Loucy (cell line): ENCODE measurements around the gene IFT122.
"Not testable (repeated sequence)": the region's sequence is repeated elsewhere in the genome, so short reads cannot be mapped to it uniquely, and the experiment has no call there.

Experiments
- H2AFZ ChIP-seq: fragments of 200-600 bp; sonication (generic); 2 replicates; pipeline ENCODE4 v1.6.0; 2016; ENCODE audit warnings: antibody characterized with exemption, mild to moderate bottlenecking, low read length, moderate library complexity
- H3F3A ChIP-seq: fragments of 200-600 bp; 2 replicates; pipeline ENCODE4 v1.6.0; 2016; ENCODE audit warnings: antibody characterized with exemption, low read depth, mild to moderate bottlenecking
- H3K27me3 ChIP-seq: fragments of 200-600 bp; sonication (generic); 2 replicates; pipeline ENCODE4 v1.6.1; 2014; ENCODE audit warnings: low read length, mild to moderate bottlenecking; ENCODE audit not compliant: insufficient read depth, poor library complexity, severe bottlenecking
- H3K36me3 ChIP-seq: fragments of 200-600 bp; sonication (generic); 2 replicates; pipeline ENCODE4 v1.6.1; 2016; ENCODE audit warnings: low read length; ENCODE audit not compliant: insufficient read depth
- H3K4me1 ChIP-seq: fragments of 200-600 bp; sonication (generic); 2 replicates; pipeline ENCODE4 v1.5.1; 2014; ENCODE audit warnings: low read length, mild to moderate bottlenecking; ENCODE audit not compliant: insufficient read depth, poor library complexity, severe bottlenecking
- H3K4me2 ChIP-seq: fragments of 200-600 bp; sonication (generic); 2 replicates; pipeline ENCODE4 v1.6.0; 2014; ENCODE audit warnings: antibody characterized with exemption, low read length, low read depth, mild to moderate bottlenecking; ENCODE audit not compliant: poor library complexity, severe bottlenecking
- H3K4me3 ChIP-seq: fragments of 200-600 bp; sonication (generic); 2 replicates; pipeline ENCODE4 v1.5.1; 2014; ENCODE audit warnings: low read length, mild to moderate bottlenecking, mixed read lengths; ENCODE audit not compliant: poor library complexity, severe bottlenecking
- H3K79me2 ChIP-seq: fragments of 200-600 bp; sonication (generic); 2 replicates; pipeline ENCODE4 v1.6.1; 2014; ENCODE audit warnings: low read length; ENCODE audit not compliant: insufficient read depth
- H3K9ac ChIP-seq: fragments of 200-600 bp; sonication (generic); 2 replicates; pipeline ENCODE4 v1.6.0; 2014; ENCODE audit warnings: mild to moderate bottlenecking, low read depth, low read length, moderate library complexity; ENCODE audit not compliant: poor library complexity, severe bottlenecking
- H3K9me2 ChIP-seq: fragments of 200-600 bp; sonication (generic); replicated peaks from 2 replicates; pipeline ENCODE4 v1.6.1; 2016; ENCODE audit warnings: low read depth, low read length, mixed read lengths
- H3K9me3 ChIP-seq: fragments of 200-600 bp; sonication (generic); 2 replicates; pipeline ENCODE4 v1.6.1; 2014; ENCODE audit warnings: mild to moderate bottlenecking, antibody characterized with exemption, low read length, low read depth; ENCODE audit not compliant: insufficient read depth
- H4K20me1 ChIP-seq: fragments of 200-600 bp; sonication (generic); 2 replicates; pipeline ENCODE4 v1.6.0; 2014; ENCODE audit warnings: antibody characterized with exemption, low read length, mild to moderate bottlenecking; ENCODE audit not compliant: insufficient read depth, poor library complexity, severe bottlenecking
- EZH2phosphoT487 ChIP-seq: fragments of 200-600 bp; IDR thresholded peaks from 2 replicates; pipeline ENCODE4 v1.6.1; 2018; ENCODE audit warnings: antibody characterized with exemption, mild to moderate bottlenecking, moderate library complexity, borderline replicate concordance
- TF ChIP-seq, protein P1 (sequence below): fragments of 200-600 bp; sonication (generic); conservative IDR thresholded peaks from 2 replicates; pipeline ENCODE4 v1.5.1; 2014; ENCODE audit warnings: mild to moderate bottlenecking, antibody characterized with exemption, low read length

The IFT122 gene

DNA sequence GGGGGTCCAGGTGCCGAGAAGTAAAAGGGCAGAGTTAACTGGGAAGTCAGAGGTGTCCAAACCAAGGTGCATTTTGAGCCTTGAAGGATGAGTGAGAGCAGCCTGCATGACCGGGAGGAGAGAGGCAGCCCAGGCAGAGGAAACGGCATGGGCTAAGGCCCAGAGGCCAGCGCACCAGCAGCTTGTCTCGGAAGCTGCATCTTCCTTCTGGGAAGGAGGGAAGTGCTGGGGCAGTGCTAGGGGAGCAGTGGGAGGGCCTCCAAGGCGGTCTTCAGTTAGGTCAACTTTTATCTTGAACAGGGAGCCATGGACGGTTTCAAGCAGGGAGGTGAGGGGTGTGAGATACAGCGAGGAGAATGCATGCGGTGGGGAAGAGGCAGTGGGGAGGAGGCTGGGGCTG is 104.0 kb downstream of the IFT122 start:
- H3F3A ChIP-seq = no peaks in the 10 kb centered on the region
- H2AFZ ChIP-seq = no peak overlapping the region
- H3K9me2 ChIP-seq = no peaks in the 10 kb centered on the region
- no peak overlapping the region for H3K4me3 ChIP-seq
- H3K27me3 ChIP-seq = no peaks in the 10 kb centered on the region
- H3K9me3 ChIP-seq = no peaks in the 10 kb centered on the region
- no peaks in the 10 kb centered on the region for H3K79me2 ChIP-seq
- H3K36me3 ChIP-seq = no peaks in the 10 kb centered on the region
- H3K9ac ChIP-seq = no peak overlapping the region
- H3K4me1 ChIP-seq = no peaks in the 10 kb centered on the region
- no peak for TF ChIP-seq EZH2phosphoT487
- TF ChIP-seq, protein P1, sequence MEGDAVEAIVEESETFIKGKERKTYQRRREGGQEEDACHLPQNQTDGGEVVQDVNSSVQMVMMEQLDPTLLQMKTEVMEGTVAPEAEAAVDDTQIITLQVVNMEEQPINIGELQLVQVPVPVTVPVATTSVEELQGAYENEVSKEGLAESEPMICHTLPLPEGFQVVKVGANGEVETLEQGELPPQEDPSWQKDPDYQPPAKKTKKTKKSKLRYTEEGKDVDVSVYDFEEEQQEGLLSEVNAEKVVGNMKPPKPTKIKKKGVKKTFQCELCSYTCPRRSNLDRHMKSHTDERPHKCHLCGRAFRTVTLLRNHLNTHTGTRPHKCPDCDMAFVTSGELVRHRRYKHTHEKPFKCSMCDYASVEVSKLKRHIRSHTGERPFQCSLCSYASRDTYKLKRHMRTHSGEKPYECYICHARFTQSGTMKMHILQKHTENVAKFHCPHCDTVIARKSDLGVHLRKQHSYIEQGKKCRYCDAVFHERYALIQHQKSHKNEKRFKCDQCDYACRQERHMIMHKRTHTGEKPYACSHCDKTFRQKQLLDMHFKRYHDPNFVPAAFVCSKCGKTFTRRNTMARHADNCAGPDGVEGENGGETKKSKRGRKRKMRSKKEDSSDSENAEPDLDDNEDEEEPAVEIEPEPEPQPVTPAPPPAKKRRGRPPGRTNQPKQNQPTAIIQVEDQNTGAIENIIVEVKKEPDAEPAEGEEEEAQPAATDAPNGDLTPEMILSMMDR = no peak
- no peak overlapping the region for H3K4me2 ChIP-seq
- H4K20me1 ChIP-seq = no peaks in the 10 kb centered on the region

DNA sequence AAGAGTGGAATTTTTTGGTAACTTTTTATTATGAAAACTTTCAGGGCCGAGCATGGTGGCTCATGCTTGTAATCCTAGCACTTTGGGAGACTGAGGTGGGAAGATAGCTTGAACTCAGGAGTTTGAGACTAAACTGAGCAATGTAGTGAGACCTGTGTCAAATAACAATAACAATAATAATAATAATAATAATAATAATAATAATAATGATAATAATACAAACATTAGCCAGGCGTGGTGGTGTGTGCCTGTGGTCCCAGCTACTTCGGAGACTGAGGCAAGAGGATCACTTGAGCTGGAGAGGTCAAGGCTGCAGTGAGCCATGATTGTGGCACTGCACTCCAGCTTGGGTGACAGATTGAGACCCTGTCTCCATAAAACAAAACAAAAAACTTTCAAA is 105.9 kb downstream of the IFT122 start:
- not testable (repeated sequence) for H3F3A ChIP-seq, H3K9ac ChIP-seq, H4K20me1 ChIP-seq, H3K4me2 ChIP-seq, H3K4me3 ChIP-seq, H3K9me2 ChIP-seq, H3K4me1 ChIP-seq, H2AFZ ChIP-seq, H3K9me3 ChIP-seq, H3K79me2 ChIP-seq, H3K36me3 ChIP-seq, H3K27me3 ChIP-seq

DNA sequence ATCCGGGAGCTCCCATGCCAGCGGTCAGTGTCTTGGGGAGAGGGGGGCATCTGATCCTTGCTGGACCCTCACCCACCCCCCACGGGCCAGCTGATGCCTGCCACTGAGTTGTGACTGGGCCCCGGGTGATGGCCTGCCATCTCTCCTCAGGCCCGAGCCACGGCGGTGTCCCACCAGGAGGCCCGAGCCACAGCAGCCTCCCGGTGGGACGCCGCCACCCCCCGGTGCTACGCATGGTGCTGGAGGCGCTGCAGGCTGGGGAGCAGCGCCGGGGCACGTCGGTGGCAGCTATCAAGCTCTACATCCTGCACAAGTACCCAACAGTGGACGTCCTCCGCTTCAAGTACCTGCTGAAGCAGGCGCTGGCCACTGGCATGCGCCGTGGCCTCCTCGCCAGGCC is 107.2 kb downstream of the IFT122 start:
- Histone ChIP-seq H2AFZ (no peak overlapping the region), H3K9me2 (no peaks in the 10 kb centered on the region), H3K4me2 (no peak overlapping the region), H3K36me3 (no peaks in the 10 kb centered on the region), H3K9me3 (no peaks in the 10 kb centered on the region), H3K79me2 (no peaks in the 10 kb centered on the region), H3K9ac (no peak overlapping the region), H3K27me3 (no peaks in the 10 kb centered on the region), H4K20me1 (no peaks in the 10 kb centered on the region), H3K4me1 (no peaks in the 10 kb centered on the region), H3F3A (no peaks in the 10 kb centered on the region), H3K4me3 (no peak overlapping the region)
- TF ChIP-seq, protein P1 = no peak
- TF ChIP-seq EZH2phosphoT487 = no peak

DNA sequence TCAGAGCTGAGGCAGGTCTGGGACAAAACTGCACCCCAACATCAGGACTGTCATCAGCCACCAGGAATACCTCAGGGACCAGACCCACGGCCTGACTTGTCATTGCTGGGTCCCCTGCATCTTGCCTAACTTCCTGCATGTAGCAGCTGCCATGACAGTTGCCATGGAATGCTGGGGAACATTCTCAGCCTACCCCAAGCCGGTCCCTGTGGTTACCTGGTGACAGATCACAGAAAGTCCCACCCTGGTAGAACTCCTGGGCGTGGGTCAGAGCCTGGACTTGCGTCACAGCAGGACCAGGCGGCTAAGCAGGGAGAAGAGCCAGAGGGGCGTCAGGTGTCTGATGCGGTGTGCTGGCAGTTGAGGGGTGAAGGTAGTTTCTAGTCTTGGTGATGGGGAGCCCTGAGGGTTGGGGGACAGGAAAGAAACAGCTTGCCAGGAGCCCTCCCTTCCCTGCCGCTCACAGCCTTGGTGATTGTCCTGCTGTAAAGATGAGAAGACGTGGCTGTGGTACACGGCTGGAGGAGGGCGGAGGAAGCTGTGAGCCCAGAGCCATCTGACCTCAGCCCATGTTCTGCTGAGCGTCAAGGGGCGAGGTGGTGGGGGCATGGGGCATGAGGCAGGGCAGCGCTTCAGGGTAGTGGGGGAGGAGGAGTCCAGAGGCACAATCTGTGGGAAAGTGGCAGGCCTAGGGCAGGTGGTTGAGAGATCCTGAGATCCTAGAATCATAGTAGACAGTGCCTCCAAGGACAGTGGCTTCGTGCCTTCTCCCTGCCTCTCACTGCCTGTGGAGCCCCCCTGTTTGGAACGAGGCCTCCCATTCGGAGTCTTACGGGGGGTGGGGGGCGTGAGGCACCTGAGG is 108.3 kb downstream of the IFT122 start:
- no peak overlapping the region for H2AFZ ChIP-seq
- no peaks in the 10 kb centered on the region for H3K27me3 ChIP-seq
- TF ChIP-seq EZH2phosphoT487 = no peak
- H3K9me2 ChIP-seq = no peaks in the 10 kb centered on the region
- H4K20me1 ChIP-seq = no peaks in the 10 kb centered on the region
- H3K4me3 ChIP-seq = no peak overlapping the region
- no peaks in the 10 kb centered on the region for H3K36me3 ChIP-seq
- H3K4me1 ChIP-seq = no peaks in the 10 kb centered on the region
- H3K4me2 ChIP-seq = no peak overlapping the region
- H3K9me3 ChIP-seq = no peaks in the 10 kb centered on the region
- H3K79me2 ChIP-seq = no peaks in the 10 kb centered on the region
- H3F3A ChIP-seq = no peaks in the 10 kb centered on the region
- H3K9ac ChIP-seq = no peak overlapping the region
